Left lung (tissue), 10 donors: Measurements from ENCODE around the gene VMAC. TPM values are rescaled to one million over a fixed set of nuclear protein-coding genes. Genes with fewer than 3 reads are reported as not detected.

Source experiments
- ATAC-seq: fragments of 200-7000 bp; cut with Tn5 transposase; one replicate; pipeline ENCODE4 v1.9.1; 2020; ENCODE audit warnings: moderate library complexity
- DNase-seq, 4 donors: peaks; one replicate each; pipeline ENCODE4 v3.0.0-alpha.2; 2013 to 2020
- H3K27ac ChIP-seq, 2 donors: fragments of 200-600 bp; sonication (generic) in 1 of 2; one replicate each; pipeline versions ENCODE4 v1.5.0 to v1.8.0; 2020 to 2021
- H3K27me3 ChIP-seq, 2 donors: fragments of 200-600 bp; sonication (generic) in 1 of 2; one replicate each; pipeline versions ENCODE4 v1.5.0 to v1.8.0; 2020 to 2021
- H3K36me3 ChIP-seq, 2 donors: fragments of 200-600 bp; sonication (generic) in 1 of 2; one replicate each; pipeline versions ENCODE4 v1.5.0 to v1.8.0; 2020 to 2021
- H3K4me1 ChIP-seq, 2 donors: fragments of 200-600 bp; one replicate each; pipeline ENCODE4 v1.8.0; 2021
- H3K4me3 ChIP-seq, 2 donors: fragments of 200-600 bp; sonication (generic) in 1 of 2; one replicate each; pipeline versions ENCODE4 v1.5.0 to v1.8.0; 2020 to 2021; ENCODE audit warnings: mild to moderate bottlenecking in 1 of 2
- H3K9me3 ChIP-seq, 2 donors: fragments of 200-600 bp; sonication (generic) in 1 of 2; one replicate each; pipeline versions ENCODE4 v1.5.0 to v1.8.0; 2020 to 2021
- CTCF ChIP-seq, 2 donors: fragments of 200-600 bp; sonication (generic) in 1 of 2; IDR thresholded peaks; one replicate each; pipeline versions ENCODE4 v1.5.0 to v1.8.0; 2021; ENCODE audit warnings: antibody characterized with exemption in 2 of 2
- intact Hi-C, 2 donors: fragments of 100-400 bp; cut with DNase I; formaldehyde crosslinking; loops; one replicate each; pipeline versions ENCODE4 v1.11.2 to v1.14.2; 2022
- polyA plus RNA-seq, 6 donors: library from polyadenylated mRNA; unstranded; fragments of 120-200 nt; gene quantifications; one replicate each; pipeline ENCODE4 v1.2.1, GENCODE V29; 2013; ENCODE audit not compliant: insufficient read length in 6 of 6
- total RNA-seq, 2 donors: library from RNA; stranded (reverse); fragmentation: NEBNext Ultra II Directional; extraction: Animal tissue kit (Norgen Biotek cat#: 25700); gene quantifications; one replicate each; pipeline ENCODE4 v1.2.1, GENCODE V29; 2021
- donor health status: DM: no; HTN: yes; CAD: no.
- donor health status: DM: no; HTN: no; CAD: no.

The VMAC gene
- total and polyA plus RNA-seq, 8 donors: 5.0 to 10.4 (median 8.5) TPM

- Histone ChIP-seq H3K27ac (no peak overlapping the region), H3K4me3 (no peak overlapping the region), H3K27me3 (no peaks in the 10 kb centered on the region), H3K4me1 (no peaks in the 10 kb centered on the region), H3K9me3 (no peaks in the 10 kb centered on the region), H3K36me3 (peaks cover 5 to 100% of the 10 kb centered on the region in 2 donors)
- no peak for TF ChIP-seq CTCF (IDR thresholded peaks at IDR 0.05)
- no peak for DNase-seq
- intact Hi-C loops: no loop called here
- ATAC-seq: no peak
These were observed 21.3 kb downstream of the VMAC start for GRCh38 chr19:5925830-5926427.

- H3K36me3 ChIP-seq: peaks cover 5 to 100% of the 10 kb centered on the region in 2 donors
- H3K4me3 ChIP-seq: no peak overlapping the region
- H3K27ac ChIP-seq: peak overlapping the region in 1 of 2 donors; percentile 34
- H3K4me1 ChIP-seq: no peaks in the 10 kb centered on the region
- no peaks in the 10 kb centered on the region for H3K27me3 ChIP-seq
- intact Hi-C loops: no loop called here
- no peak for TF ChIP-seq CTCF (IDR thresholded peaks at IDR 0.05)
- no peaks in the 10 kb centered on the region for H3K9me3 ChIP-seq
- no peak for DNase-seq
- peak; percentile 61 for ATAC-seq
These were observed 22.2 kb downstream of the VMAC start for GRCh38 chr19:5926641-5927440.

DNA sequence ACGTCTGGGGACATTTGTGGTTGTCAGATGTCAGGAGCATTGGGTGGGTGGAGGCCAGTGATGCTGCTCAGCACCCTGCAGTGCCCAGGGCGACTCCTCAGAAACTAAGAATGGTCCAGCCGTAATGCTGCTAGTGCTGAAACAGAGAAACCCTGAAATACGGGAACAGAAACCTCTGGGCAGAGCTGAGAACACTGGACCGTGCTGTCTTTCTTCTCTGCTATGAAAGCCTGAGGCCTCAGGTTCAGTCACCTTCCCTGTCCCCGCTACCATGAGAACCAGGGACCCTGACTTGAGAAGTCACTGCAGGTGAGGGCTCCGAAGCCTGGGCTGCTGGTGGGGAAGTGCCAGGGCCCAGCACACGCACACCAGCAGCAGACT, 22.8 kb downstream of the VMAC start:
- intact Hi-C loops: no loop called here
- Histone ChIP-seq H3K36me3 (peaks cover 5 to 100% of the 10 kb centered on the region in 2 donors), H3K27me3 (no peaks in the 10 kb centered on the region), H3K4me3 (no peak overlapping the region), H3K4me1 (no peaks in the 10 kb centered on the region), H3K27ac (peak overlapping the region in 1 of 2 donors; percentile 34), H3K9me3 (no peaks in the 10 kb centered on the region)
- TF ChIP-seq CTCF (IDR thresholded peaks at IDR 0.05): no peak
- ATAC-seq (no peak), DNase-seq (no peak)

DNA sequence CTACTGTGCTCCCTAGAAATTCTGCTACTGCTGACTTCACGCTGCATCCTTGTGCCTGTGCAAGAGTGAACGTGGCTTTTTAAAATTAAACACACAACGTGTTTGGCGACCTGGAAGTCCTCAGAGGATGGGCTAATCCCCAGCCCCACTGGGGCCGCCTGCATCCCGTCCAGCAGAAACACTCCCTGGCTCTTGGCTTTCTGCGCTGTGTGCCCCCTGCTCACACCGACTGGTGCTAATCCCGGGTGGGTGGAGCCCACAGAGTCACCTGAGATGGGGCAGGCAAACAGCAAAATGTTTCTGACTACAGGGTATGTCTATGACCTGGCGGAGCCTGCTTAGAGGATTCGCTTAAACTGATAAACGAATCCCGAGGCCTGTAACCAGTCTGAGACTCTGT, 24.5 kb downstream of the VMAC start:
- Histone ChIP-seq H3K36me3 (peaks cover 0 to 100% of the 10 kb centered on the region in 2 donors), H3K4me1 (peaks cover 0 to 4% of the 10 kb centered on the region in 2 donors), H3K4me3 (no peak overlapping the region), H3K27ac (no peak overlapping the region), H3K9me3 (no peaks in the 10 kb centered on the region), H3K27me3 (no peaks in the 10 kb centered on the region)
- no peak for TF ChIP-seq CTCF (IDR thresholded peaks at IDR 0.05)
- intact Hi-C loops: no loop called here
- ATAC-seq: no peak
- DNase-seq: no peak

GRCh38 chr19:5929625-5930024, 25.0 kb downstream of the VMAC start:
- H3K4me1 ChIP-seq: peaks cover 3 to 4% of the 10 kb centered on the region in 2 donors
- no peak overlapping the region for H3K27ac ChIP-seq
- no peak for DNase-seq
- no peak overlapping the region for H3K4me3 ChIP-seq
- no peak for ATAC-seq
- no peaks in the 10 kb centered on the region for H3K27me3 ChIP-seq
- intact Hi-C loops: no loop called here
- H3K9me3 ChIP-seq: no peaks in the 10 kb centered on the region
- TF ChIP-seq CTCF (IDR thresholded peaks at IDR 0.05): no peak
- H3K36me3 ChIP-seq: peaks cover 0 to 100% of the 10 kb centered on the region in 2 donors
